HepG2 (cell line): ENCODE data around the gene RNH1. TPM values are rescaled to one million over a fixed set of nuclear protein-coding genes. Genes with fewer than 3 reads are reported as not detected.

Experiments
- ATAC-seq: fragments of 200-7000 bp; cut with Tn5 transposase; 3 replicates; pipeline ENCODE4 v1.9.1; 2020; ENCODE audit warnings: mild to moderate bottlenecking, moderate library complexity
- BruUV-seq: library from RNA; stranded (reverse); fragments of 400-500 nt; replicated peaks from 2 replicates; lab custom pipeline; 2021; lab: Mats Ljungman, UMichigan
- CTCF ChIA-PET: fragments of 300-600 bp; formaldehyde crosslinking; extraction: SDS; loops from one replicate; lab custom pipeline; 2021; ENCODE audit warnings: low total read pairs, inconsistent platforms, low intra/inter-chr PET ratio; lab: Yijun Ruan, JAX
- POLR2A ChIA-PET: fragments of 350-600 bp; sonication (Branson Sonifier 250); formaldehyde crosslinking; loops from one replicate; lab custom pipeline; 2020; ENCODE audit warnings: antibody characterized with exemption, inconsistent platforms; lab: Yijun Ruan, JAX
- DNase-seq: peaks from one replicate; pipeline ENCODE4 v3.0.0-alpha.2; 2015; ENCODE audit warnings: low spot score
- FAIRE-seq: peaks from 3 replicates; lab custom pipeline; 2011; peaks lifted over from hg19 to GRCh38; lab: Jason Lieb, UNC
- H2AFZ ChIP-seq: one replicate; pipeline ENCODE4 v1.6.1; 2011; ENCODE audit warnings: low read length, inconsistent platforms
- H3K27ac ChIP-seq: fragments of 300-600 bp; 3 replicates; pipeline ENCODE4 v1.8.0; 2011; ENCODE audit warnings: mixed run types, mild to moderate bottlenecking, mixed read lengths, low read length, inconsistent platforms; ENCODE audit not compliant: insufficient read depth; ENCODE audit errors: extremely low read length
- H3K27me3 ChIP-seq, 2 experiments: fragments of 200-600 bp in 1 of 2; 2 replicates in 1 of 2; 3 replicates in 1 of 2; pipeline versions ENCODE4 v1.6.0 to v1.8.0; 2011; ENCODE audit warnings: low read length in 2 of 2, mild to moderate bottlenecking in 2 of 2, moderate library complexity in 2 of 2, inconsistent platforms in 1 of 2; ENCODE audit not compliant: insufficient read depth in 2 of 2, control insufficient read depth in 1 of 2
- H3K36me3 ChIP-seq, 2 experiments: fragments of 200-600 bp in 1 of 2; replicated peaks in 1 of 2; 2 replicates in 1 of 2; 3 replicates in 1 of 2; pipeline versions ENCODE4 v1.5.1 to v1.8.0; 2011; ENCODE audit warnings: low read length in 2 of 2, inconsistent platforms in 1 of 2; ENCODE audit not compliant: insufficient read depth in 2 of 2, control insufficient read depth in 1 of 2
- H3K4me1 ChIP-seq: 2 replicates; pipeline ENCODE4 v1.5.1; 2012; ENCODE audit warnings: low read length, inconsistent platforms; ENCODE audit not compliant: insufficient read depth
- H3K4me2 ChIP-seq: 2 replicates; pipeline ENCODE4 v1.6.0; 2011; ENCODE audit warnings: low read depth, low read length, inconsistent platforms
- H3K4me3 ChIP-seq, 3 experiments: fragments of 200-600 bp in 1 of 3; sonication (generic), shearing (Covaris generic) in 1 of 3; replicated peaks in 1 of 3; 2 replicates each; pipeline ENCODE4 v1.5.1; 2011 to 2016; ENCODE audit warnings: low read length in 3 of 3, inconsistent platforms in 2 of 3, low read depth in 2 of 3, mild to moderate bottlenecking in 2 of 3, control low read depth in 1 of 3, mixed read lengths in 1 of 3; ENCODE audit not compliant: insufficient read depth in 1 of 3
- H3K79me2 ChIP-seq: one replicate; pipeline ENCODE4 v1.6.1; 2011; ENCODE audit warnings: low read length, inconsistent platforms; ENCODE audit not compliant: insufficient read depth
- H3K9ac ChIP-seq: 2 replicates; pipeline ENCODE4 v1.6.0; 2011; ENCODE audit warnings: mild to moderate bottlenecking, low read depth, low read length, inconsistent platforms; ENCODE audit not compliant: insufficient read depth
- H3K9me3 ChIP-seq: 2 replicates; pipeline ENCODE4 v1.5.1; 2012; ENCODE audit warnings: mild to moderate bottlenecking, low read length
- H4K20me1 ChIP-seq: 2 replicates; pipeline ENCODE4 v1.6.0; 2011; ENCODE audit warnings: inconsistent platforms, mild to moderate bottlenecking, low read length, moderate library complexity; ENCODE audit not compliant: insufficient read depth
- GATAD1 ChIP-seq: IDR thresholded peaks from 2 replicates; pipeline ENCODE4 v1.6.1; 2016; ENCODE audit warnings: missing genetic modification reagents, missing compliant biosample characterization
- GZF1 ChIP-seq: sonication (generic); formaldehyde crosslinking; IDR thresholded peaks from 2 replicates; pipeline ENCODE4 v1.5.1; 2020; ENCODE audit warnings: mild to moderate bottlenecking, missing genetic modification reagents
- MAZ ChIP-seq, 2 experiments: sonication (generic) in 1 of 2; formaldehyde crosslinking in 1 of 2; IDR thresholded peaks; 2 replicates each; pipeline versions ENCODE4 v1.5.0 to v1.6.1; 2012 to 2020; ENCODE audit warnings: low read depth in 2 of 2, mild to moderate bottlenecking in 2 of 2, borderline replicate concordance in 1 of 2, improper control_type of control experiment in 1 of 2, low read length in 1 of 2, missing genetic modification reagents in 1 of 2, moderate library complexity in 1 of 2
- MYNN ChIP-seq: sonication (generic); formaldehyde crosslinking; IDR thresholded peaks from 2 replicates; pipeline ENCODE4 v1.4.0; 2020; ENCODE audit warnings: mild to moderate bottlenecking, low read depth, missing genetic modification reagents
- PRMT3 ChIP-seq: sonication (generic); formaldehyde crosslinking; IDR thresholded peaks from 2 replicates; pipeline ENCODE4 v1.8.1; 2022; ENCODE audit warnings: low read depth, mild to moderate bottlenecking, moderate library complexity, missing genetic modification reagents, borderline replicate concordance
- SIX4 ChIP-seq: sonication (generic); formaldehyde crosslinking; IDR thresholded peaks from 2 replicates; pipeline ENCODE4 v1.4.0; 2020; ENCODE audit warnings: missing genetic modification reagents
- TBX2 ChIP-seq: sonication (generic); formaldehyde crosslinking; IDR thresholded peaks from 2 replicates; pipeline ENCODE4 v1.5.0; 2020; ENCODE audit warnings: missing genetic modification reagents, mild to moderate bottlenecking, borderline replicate concordance
- ZFP36L2 ChIP-seq: sonication (generic); formaldehyde crosslinking; IDR thresholded peaks from 2 replicates; pipeline ENCODE4 v1.4.0; 2020; ENCODE audit warnings: missing genetic modification reagents
- ZNF225 ChIP-seq: sonication (generic); formaldehyde crosslinking; IDR thresholded peaks from 2 replicates; pipeline ENCODE4 v1.4.0; 2020; ENCODE audit warnings: mild to moderate bottlenecking, missing genetic modification reagents
- ZNF33B ChIP-seq: sonication (generic); formaldehyde crosslinking; IDR thresholded peaks from 2 replicates; pipeline ENCODE4 v1.5.1; 2020; ENCODE audit warnings: mild to moderate bottlenecking, missing genetic modification reagents
- ZNF431 ChIP-seq: sonication (generic); formaldehyde crosslinking; IDR thresholded peaks from 2 replicates; pipeline ENCODE4 v1.9.0; 2022; ENCODE audit warnings: missing genetic modification reagents, low read depth, mild to moderate bottlenecking, borderline replicate concordance
- ZNF589 ChIP-seq: sonication (generic); formaldehyde crosslinking; conservative IDR thresholded peaks from 2 replicates; pipeline ENCODE4 v1.8.0; 2022; ENCODE audit warnings: mild to moderate bottlenecking, moderate library complexity, missing genetic modification reagents
- ZNF616 ChIP-seq: sonication (generic); formaldehyde crosslinking; IDR thresholded peaks from 2 replicates; pipeline ENCODE4 v1.5.0; 2020; ENCODE audit warnings: low read depth, mild to moderate bottlenecking, missing genetic modification reagents
- whole genome bisulfite sequencing: methylation state at CpG from one replicate; pipeline ENCODE4 v1.1.6; 2017; ENCODE audit warnings: low lambda C conversion rate; 5-methylcytosine and 5-hydroxymethylcytosine counted together
- in situ Hi-C: cut with HindIII; loops from 2 replicates; pipeline ENCODE4 v1.10.0; 2017; ENCODE audit warnings: low pct_unique_long_range_greater_than_20kb; ENCODE audit not compliant: extremely low pct_ligation_motif_present
- intact Hi-C: fragments of 100-400 bp; cut with micrococcal nuclease; formaldehyde crosslinking; loops from one replicate; pipeline ENCODE4 v1.10.0; 2022; ENCODE audit not compliant: unreplicated experiment
- polyA plus RNA-seq, 8 experiments: library from polyadenylated mRNA; depleted of rRNA in 3 of 8; stranded (reverse) in 7 of 8; unstranded in 1 of 8; fragments of >200 nt; fragmentation: Illumina TruSeq in 4 of 8; extraction: Trizol in 4 of 8; gene quantifications; 2 replicates each; pipeline versions ENCODE4 v1.2.1 to v1.2.3, GENCODE V29; 2011 to 2016; ENCODE audit warnings: low read depth in 4 of 8, missing spikeins in 1 of 8, mixed read lengths in 1 of 8; ENCODE audit not compliant: insufficient read depth in 1 of 8
- total RNA-seq, 5 experiments: library from RNA; depleted of rRNA; stranded (reverse); fragments of >200 nt; fragmentation: Illumina TruSeq; extraction: Trizol; gene quantifications; 2 replicates each; pipeline ENCODE4 v1.2.3, GENCODE V29; 2016; ENCODE audit warnings: low read depth in 1 of 5
- TF ChIP-seq, protein P1 (sequence below): sonication (generic); formaldehyde crosslinking; IDR thresholded peaks from 2 replicates; pipeline ENCODE4 v1.4.0; 2020; ENCODE audit warnings: missing genetic modification reagents, borderline replicate concordance
- TF ChIP-seq, protein P2 (sequence below): IDR thresholded peaks from 2 replicates; pipeline ENCODE4 v1.6.1; 2016
- TF ChIP-seq, protein P3 (sequence below): fragments of 450-650 bp; IDR thresholded peaks from 2 replicates; pipeline ENCODE4 v1.6.1; 2016
- TF ChIP-seq, protein P4 (sequence below): sonication (generic); formaldehyde crosslinking; IDR thresholded peaks from 2 replicates; pipeline ENCODE4 v1.4.0; 2020; ENCODE audit warnings: missing genetic modification reagents

The RNH1 gene
- total and polyA plus RNA-seq, 2 of the 13 experiments (the other 11 are each of a cell fraction or from before 2014, with no cell fraction given): 36.0 to 74.1 TPM

DNA sequence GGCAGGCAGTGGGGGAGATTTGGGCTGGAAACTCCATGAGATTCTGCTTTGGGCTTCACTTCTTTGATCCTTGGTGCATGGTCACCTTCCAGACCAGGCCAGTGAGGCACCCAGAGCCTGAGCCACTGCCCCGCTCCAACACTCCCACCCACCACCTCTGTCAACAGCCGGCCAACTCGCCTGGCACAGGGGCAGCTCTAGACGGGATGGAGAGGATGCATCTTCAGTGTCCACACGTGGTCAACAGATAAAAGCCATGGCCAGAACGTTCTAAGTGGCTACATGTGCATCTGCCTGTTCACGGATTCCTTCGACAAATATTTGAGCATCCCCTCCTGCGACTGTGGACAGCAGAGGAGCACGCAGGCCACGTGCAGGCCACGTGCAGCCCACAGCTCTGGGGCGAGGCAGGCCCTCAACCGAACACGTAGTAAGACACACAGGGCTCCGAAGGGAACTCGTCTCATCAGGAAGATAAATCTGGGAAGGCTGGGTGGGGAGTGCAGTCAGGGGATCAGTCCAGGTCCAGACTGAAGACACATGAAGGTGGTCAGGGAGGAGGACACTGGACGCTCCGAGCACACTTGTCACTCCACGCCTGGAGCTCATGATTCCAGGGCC lies 31.5 kb upstream of the RNH1 start:
- intact Hi-C loops: no loop called here
- no peak for FAIRE-seq
- Histone ChIP-seq H4K20me1 (no peaks in the 10 kb centered on the region; the same call in 1 of the 2 replicates), H3K27ac (no peak overlapping the region), H3K27me3 (peaks cover 5 to 20% of the 10 kb centered on the region in 2 experiments; a peak in 4 of 5 replicates), H3K79me2 (peaks cover 4% of the 10 kb centered on the region), H3K36me3 (peaks cover under 1 to 4% of the 10 kb centered on the region in 2 experiments; a peak in 1 of 5 replicates), H3K4me2 (no peak overlapping the region), H3K9me3 (no peaks in the 10 kb centered on the region), H3K4me3 (no peak overlapping the region), H2AFZ (no peak overlapping the region), H3K9ac (no peak overlapping the region), H3K4me1 (peaks cover 73% of the 10 kb centered on the region)
- 45% methylated on average over 14 of the region's 20 CpGs for WGBS
- in situ Hi-C loops: no loop called here
- no peak for ATAC-seq
- no peak for DNase-seq
- POLR2A ChIA-PET: interaction anchor here (1.2 kb wide), 1 partner anchor 10 kb away, joined by 3 read pairs; no protein-coding TSS in a partner anchor
- CTCF ChIA-PET: no interaction called here
- BruUV-seq: no TSS peak
- no peak for TF ChIP-seq MAZ (IDR thresholded peaks at IDR 0.05; ENCODE audit: borderline replicate concordance, low read depth, low read length)
- TF ChIP-seq MAZ (CRISPR knock-in tag; IDR thresholded peaks at IDR 0.05; ENCODE audit: low read depth): peak; percentile 40; the same call in 1 of the 2 replicates
- no peak for TF ChIP-seq GZF1 (CRISPR knock-in tag)
- no peak for TF ChIP-seq SIX4
- no peak; the same call in 1 of the 2 replicates for TF ChIP-seq PRMT3 (CRISPR knock-in tag)
- TF ChIP-seq, protein P1, sequence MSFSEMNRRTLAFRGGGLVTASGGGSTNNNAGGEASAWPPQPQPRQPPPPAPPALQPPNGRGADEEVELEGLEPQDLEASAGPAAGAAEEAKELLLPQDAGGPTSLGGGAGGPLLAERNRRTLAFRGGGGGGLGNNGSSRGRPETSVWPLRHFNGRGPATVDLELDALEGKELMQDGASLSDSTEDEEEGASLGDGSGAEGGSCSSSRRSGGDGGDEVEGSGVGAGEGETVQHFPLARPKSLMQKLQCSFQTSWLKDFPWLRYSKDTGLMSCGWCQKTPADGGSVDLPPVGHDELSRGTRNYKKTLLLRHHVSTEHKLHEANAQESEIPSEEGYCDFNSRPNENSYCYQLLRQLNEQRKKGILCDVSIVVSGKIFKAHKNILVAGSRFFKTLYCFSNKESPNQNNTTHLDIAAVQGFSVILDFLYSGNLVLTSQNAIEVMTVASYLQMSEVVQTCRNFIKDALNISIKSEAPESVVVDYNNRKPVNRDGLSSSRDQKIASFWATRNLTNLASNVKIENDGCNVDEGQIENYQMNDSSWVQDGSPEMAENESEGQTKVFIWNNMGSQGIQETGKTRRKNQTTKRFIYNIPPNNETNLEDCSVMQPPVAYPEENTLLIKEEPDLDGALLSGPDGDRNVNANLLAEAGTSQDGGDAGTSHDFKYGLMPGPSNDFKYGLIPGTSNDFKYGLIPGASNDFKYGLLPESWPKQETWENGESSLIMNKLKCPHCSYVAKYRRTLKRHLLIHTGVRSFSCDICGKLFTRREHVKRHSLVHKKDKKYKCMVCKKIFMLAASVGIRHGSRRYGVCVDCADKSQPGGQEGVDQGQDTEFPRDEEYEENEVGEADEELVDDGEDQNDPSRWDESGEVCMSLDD: no peak
- TF ChIP-seq TBX2 (CRISPR knock-in tag): peak; percentile 41; the same call in 1 of the 2 replicates
- 0 out of 2 replicates have a peak, but pooled peaks have one; percentile 36 for TF ChIP-seq GATAD1 (CRISPR knock-in tag)
- TF ChIP-seq ZFP36L2 (CRISPR knock-in tag): no peak
- TF ChIP-seq MYNN (CRISPR knock-in tag): 0 out of 2 replicates have a peak, but pooled peaks have one; percentile 57
- TF ChIP-seq ZNF616: 0 out of 2 replicates have a peak, but pooled peaks have one; percentile 71
- 0 out of 2 replicates have a peak, but pooled peaks have one; percentile 30 for TF ChIP-seq ZNF589 (CRISPR knock-in tag)
- TF ChIP-seq, protein P2, sequence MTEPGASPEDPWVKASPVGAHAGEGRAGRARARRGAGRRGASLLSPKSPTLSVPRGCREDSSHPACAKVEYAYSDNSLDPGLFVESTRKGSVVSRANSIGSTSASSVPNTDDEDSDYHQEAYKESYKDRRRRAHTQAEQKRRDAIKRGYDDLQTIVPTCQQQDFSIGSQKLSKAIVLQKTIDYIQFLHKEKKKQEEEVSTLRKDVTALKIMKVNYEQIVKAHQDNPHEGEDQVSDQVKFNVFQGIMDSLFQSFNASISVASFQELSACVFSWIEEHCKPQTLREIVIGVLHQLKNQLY (CRISPR knock-in tag): 0 out of 2 replicates have a peak, but pooled peaks have one; percentile 40
- TF ChIP-seq, protein P3, sequence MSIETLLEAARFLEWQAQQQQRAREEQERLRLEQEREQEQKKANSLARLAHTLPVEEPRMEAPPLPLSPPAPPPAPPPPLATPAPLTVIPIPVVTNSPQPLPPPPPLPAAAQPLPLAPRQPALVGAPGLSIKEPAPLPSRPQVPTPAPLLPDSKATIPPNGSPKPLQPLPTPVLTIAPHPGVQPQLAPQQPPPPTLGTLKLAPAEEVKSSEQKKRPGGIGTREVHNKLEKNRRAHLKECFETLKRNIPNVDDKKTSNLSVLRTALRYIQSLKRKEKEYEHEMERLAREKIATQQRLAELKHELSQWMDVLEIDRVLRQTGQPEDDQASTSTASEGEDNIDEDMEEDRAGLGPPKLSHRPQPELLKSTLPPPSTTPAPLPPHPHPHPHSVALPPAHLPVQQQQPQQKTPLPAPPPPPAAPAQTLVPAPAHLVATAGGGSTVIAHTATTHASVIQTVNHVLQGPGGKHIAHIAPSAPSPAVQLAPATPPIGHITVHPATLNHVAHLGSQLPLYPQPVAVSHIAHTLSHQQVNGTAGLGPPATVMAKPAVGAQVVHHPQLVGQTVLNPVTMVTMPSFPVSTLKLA: peak; percentile 87
- 0 out of 2 replicates have a peak, but pooled peaks have one; percentile 39 for TF ChIP-seq ZNF431 (CRISPR knock-in tag)
- TF ChIP-seq, protein P4, sequence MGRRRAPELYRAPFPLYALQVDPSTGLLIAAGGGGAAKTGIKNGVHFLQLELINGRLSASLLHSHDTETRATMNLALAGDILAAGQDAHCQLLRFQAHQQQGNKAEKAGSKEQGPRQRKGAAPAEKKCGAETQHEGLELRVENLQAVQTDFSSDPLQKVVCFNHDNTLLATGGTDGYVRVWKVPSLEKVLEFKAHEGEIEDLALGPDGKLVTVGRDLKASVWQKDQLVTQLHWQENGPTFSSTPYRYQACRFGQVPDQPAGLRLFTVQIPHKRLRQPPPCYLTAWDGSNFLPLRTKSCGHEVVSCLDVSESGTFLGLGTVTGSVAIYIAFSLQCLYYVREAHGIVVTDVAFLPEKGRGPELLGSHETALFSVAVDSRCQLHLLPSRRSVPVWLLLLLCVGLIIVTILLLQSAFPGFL (CRISPR knock-in tag): 0 out of 2 replicates have a peak, but pooled peaks have one; percentile 16
- TF ChIP-seq ZNF225 (CRISPR knock-in tag): 0 out of 2 replicates have a peak, but pooled peaks have one; percentile 35
- TF ChIP-seq ZNF33B (CRISPR knock-in tag): peak; percentile 51; the same call in 1 of the 2 replicates
